Amygdala (tissue), 56 donors: ENCODE results near the gene MT1E.
"Not testable (repeated sequence)": the region's sequence is repeated elsewhere in the genome, so short reads cannot be mapped to it uniquely, and the experiment has no call there.

Experiments used
- DNase-seq, 56 donors: peaks; one replicate each; lab custom pipeline; 2025; lab: John Stamatoyannopoulos, UW

The MT1E gene

GRCh38 chr16:56606476-56607108, 19.0 kb upstream of the MT1E start:
- peak in 5 of 56 donors; percentile 11 to 64 (median 31) for DNase-seq

GRCh38 chr16:56607109-56607618, 18.4 kb upstream of the MT1E start:
- DNase-seq, result peak in 2 of 56 donors; percentile 35 to 47

GRCh38 chr16:56607675-56608042, 17.9 kb upstream of the MT1E start:
- DNase-seq, result no peak

GRCh38 chr16:56608043-56608875, 17.3 kb upstream of the MT1E start, which contains the start of gene MT2A:
MT2A (plus strand) TSS chr16:56608584; CDS start chr16:56608656, 72 bp downstream.
- DNase-seq, result peak in 53 of 56 donors; percentile 40 to 91 (median 78)

- peak in 10 of 56 donors; percentile 24 to 56 (median 40) for DNase-seq
Measured at GRCh38 chr16:56608876-56609462, 16.6 kb upstream of the MT1E start.

- DNase-seq, result peak in 22 of 56 donors; percentile 19 to 60 (median 43)
Measured at GRCh38 chr16:56609463-56609921, 16.1 kb upstream of the MT1E start.

DNA sequence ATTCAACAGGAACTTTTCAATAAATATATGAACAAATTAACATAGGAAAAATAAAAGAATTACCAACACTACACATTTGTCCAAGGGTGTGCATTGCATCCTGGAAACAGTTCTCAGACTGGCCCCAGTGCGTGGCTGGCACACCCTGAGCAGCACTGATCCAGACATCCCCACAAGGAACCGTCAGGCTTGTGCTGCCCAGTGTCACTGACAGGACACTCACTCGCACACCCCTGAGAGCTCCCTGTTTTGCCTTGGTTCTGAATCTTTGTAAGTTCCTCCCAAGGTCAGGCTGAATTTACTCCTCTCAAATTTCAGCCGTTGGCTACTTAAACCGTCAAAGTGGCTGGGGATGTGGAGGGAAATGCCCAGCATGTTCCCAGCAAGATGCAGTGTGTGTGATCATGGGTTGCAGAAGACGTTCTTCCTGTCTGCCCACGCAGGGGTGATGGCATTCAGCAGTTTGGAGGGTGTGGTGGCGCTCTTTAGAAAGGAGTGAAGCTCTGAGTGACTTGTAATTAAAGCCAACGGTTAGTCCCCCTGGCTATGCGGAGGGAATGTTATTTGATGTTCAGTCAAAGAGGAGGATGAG, 15.5 kb upstream of the MT1E start:
- peak in 11 of 56 donors; percentile 30 to 59 (median 46) for DNase-seq

DNA sequence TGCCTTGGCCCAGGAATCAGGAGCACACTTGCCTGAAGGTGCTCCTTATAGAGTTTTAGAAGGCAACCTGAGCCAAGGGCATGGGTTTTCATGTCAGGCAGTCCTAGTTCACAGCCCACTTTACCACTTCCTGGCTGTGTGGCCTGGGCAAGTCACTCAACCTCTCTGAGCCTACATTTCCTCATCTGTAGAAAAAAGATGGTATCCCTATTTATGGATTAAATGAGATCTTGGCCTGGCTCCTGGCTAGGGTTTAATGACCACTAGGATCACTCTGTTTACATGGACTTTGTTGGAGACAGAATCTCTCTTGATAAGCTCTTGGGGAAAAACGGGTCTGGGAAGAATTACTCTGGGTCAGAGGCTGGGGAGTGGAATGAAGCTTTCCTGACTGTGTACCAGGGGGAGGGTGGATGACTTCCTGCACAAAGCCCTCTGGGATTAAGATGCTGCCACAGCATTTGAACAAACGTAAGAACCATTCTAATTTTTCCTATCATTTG, 14.9 kb upstream of the MT1E start:
- DNase-seq, result no peak

DNA sequence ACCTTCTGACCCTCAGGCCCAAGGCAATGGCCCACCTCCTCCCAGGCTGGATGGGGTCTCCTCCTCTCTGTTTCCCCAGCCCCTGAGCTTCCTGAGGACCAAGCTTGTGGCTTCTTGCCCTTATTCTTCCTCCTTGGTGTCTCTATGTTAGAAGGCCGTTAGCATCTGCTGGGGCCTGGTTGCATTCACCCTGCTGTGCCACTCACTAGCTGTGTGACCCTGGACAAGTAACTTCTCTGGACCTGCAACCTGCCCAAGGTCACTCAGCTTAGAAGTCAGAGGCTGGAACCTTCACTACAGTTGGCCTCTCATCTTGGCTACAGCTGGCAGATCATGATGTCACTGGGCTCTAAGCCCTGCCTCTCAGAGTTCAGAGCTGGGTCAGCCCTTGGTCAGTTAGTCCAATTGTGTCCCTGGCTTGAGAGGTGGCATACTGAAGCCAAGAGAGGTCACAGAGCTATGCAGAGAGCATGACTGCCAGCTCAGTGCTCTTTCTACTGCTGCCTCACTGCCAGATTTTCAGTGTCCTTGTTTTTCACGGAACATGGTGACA, 14.2 kb upstream of the MT1E start:
- DNase-seq, result peak in 9 of 56 donors; percentile 37 to 71 (median 41)

DNA sequence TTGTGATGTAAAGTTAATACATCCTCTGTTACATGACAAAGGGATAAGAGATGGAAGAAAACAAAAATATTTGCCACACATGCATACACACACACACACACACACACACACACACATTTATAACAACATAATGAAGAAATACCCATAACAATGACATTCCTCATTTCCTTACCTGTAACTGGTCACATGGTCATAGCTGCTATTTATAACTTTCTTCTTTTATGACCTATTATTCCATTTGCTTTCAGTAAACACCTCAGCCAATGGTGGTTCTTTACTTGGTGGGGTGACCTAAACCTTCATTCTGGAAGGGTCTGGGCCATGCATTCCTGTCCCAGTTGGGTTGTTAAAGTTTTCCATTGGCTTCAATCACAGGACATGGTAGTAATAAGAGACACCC, 11.9 kb upstream of the MT1E start:
- no peak for DNase-seq

DNA sequence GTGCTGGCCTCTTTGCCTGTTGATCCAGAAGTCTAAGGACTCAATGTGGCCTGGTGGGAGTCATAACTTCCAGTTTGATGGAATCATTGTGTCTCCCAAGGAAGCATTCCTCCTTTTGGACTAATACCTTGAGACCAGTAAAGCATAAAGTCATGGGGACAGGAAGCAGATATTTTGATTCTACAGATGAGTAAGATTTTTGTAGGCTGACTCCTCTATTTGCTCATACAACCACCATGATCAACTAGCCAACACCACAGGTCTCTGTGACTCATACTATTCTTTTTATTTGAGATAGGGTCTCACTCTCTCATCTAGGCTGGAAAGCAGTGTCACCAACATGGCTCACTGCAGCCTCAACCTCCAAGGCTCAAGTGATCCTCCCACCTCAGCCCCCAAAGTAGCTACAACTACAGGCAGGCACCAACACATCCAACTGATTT, 11.0 kb upstream of the MT1E start:
- DNase-seq, result no peak

GRCh38 chr16:56615353-56615752, 10.2 kb upstream of the MT1E start:
- DNase-seq, result no peak

DNA sequence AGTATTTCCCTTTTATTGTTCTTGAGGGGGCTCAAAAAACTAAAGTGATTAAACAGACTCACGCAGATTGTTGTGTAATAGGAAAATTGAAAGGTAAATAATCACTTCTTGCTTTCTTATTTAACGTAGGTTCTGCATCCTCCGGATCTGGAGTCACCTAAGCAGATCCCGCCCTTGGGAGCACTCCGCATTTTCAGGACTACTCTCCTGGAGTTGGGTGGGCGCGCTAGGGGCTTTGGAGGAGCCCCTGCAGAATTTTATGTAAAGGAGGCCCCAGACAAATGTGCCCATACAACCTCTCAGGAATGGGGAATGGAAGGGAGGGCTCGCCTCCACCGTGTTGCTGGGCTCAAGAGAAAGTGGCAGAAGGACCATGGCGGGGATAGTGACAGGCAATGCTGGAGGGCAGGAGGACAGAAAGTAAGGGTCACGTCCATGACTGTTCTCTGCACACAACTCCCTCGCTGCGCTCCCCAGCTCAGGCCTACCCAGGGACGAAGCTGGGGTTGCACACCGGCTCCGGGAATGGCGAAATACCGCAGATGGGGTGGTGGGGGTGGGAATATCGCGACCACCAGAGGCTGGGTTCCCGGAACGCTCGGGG, 8.9 kb upstream of the MT1E start:
- DNase-seq, result no peak

DNA sequence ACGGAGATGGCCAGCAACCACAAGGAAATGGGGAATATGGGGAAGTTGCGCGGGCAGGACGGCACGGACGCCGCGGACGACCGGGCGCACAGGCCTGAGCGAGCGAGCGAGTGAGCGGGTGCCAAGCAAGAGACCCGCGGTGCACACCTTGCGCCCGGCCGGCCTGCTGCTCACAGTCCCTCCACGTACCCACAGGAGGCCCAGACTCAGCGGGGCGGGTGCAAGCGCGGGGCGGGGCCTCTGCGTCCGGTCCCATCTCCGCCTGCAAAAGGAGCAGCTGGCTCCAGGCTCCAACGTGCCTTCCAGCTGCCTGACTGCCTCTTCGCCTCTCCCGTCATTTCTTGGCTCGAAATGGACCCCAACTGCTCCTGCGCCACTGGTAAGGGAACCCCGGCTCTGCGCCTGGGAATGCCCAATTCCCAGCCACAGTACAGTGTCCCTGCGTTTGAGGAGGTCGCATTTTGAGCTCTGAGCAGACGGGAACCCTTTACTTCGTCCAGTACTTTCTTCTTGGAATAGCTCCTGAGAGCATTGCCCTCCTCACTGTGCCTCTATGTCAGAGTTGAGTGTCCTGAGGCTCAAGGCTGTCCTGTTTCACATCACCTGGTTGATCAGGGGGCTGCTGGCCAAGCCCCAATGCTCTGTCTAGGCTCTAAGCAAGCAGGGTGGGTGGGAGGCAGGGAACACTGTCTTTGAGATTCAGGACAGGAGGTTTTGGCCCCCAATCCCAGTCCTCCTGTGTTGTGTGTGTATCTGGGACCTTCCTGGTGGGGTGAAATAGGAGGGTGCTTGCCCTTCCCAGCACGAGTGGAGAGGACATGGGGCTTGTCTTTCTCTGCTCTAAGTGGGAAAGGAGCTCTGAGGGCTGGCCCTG, 8.1 kb upstream of the MT1E start:
- DNase-seq, result peak in 22 of 56 donors; percentile 18 to 65 (median 42)

DNA sequence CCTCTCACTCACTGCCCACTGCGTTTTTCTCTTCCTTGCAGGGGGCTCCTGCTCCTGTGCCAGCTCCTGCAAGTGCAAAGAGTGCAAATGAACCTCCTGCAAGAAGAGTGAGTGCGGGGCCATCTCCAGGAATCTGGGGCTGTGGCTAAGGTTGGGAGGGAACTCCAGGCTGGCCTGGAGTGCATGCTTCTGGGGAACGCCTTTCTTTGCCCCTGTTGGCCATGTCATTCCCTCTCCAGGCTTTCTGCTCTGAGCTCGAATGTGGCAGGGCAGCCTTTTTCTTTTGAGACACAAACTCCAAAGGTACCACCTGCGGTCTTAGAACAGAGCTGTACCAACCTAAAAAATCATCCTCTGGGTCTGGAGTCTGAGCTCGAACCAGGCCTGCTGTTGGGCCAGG, 7.4 kb upstream of the MT1E start:
- DNase-seq, result no peak

DNA sequence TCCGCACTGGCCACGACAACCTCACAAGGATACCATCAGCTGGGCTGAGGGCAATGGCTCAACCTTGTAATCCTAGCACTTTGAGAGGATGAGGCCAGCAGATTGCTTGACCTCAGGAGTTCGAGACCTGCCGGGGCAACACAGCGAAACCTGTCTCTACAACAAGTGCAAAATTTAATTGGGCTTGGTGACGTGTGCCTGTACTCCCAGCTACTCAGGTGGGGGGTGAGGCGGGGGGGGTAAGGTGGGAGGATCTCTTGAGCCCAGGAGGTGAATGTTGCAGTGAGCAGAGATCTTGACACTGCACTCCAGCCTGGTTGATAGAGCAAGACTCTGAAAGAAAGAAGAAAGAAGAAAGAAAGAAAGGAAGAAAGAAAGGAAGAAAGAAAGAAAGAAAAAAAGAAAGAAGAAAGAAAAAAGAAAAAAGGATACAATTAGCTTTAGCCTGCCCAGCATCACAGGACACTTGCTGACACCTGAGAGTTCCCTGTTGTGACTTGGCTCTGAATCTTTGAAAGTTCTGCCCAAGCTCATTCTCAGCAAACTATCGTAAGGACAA, 5.2 kb upstream of the MT1E start:
- DNase-seq, result no peak

- not testable (repeated sequence) for DNase-seq
Measured at GRCh38 chr16:56621665-56622445, 3.7 kb upstream of the MT1E start.
